Measurements from ENCODE around the gene C1orf141. TPM values are rescaled to one million over a fixed set of nuclear protein-coding genes. Genes with fewer than 3 reads are reported as not detected.

Gene C1orf141
- total and polyA plus RNA-seq, 7 experiments from 2014 or later, result not detected

GRCh38 chr1:67051196-67051595 is 83.6 kb downstream of the C1orf141 start:
- Histone ChIP-seq H3K27ac (ENCODE audit: low read depth, low read length) (no peak overlapping the region), H3K4me3 (ENCODE audit: low read length) (no peak overlapping the region), H3K36me3 (ENCODE audit: control insufficient read depth in 2 of 3, insufficient read depth in 3 of 3, low read length in 3 of 3) (peaks cover 0 to 40% (median 13%) of the 10 kb centered on the region in 3 experiments), H3K27me3 (ENCODE audit: control insufficient read depth in 2 of 2, insufficient read depth in 2 of 2, low read length in 2 of 2) (no peaks in the 10 kb centered on the region), H3K9me3 (ENCODE audit: control insufficient read depth in 2 of 3, low read length in 3 of 3) (no peaks in the 10 kb centered on the region), H3K4me1 (ENCODE audit: control insufficient read depth in 2 of 2, insufficient read depth in 2 of 2, low read length in 2 of 2) (peaks cover 6 to 13% of the 10 kb centered on the region in 2 donors)
- no peaks in the 10 kb centered on the region for H3K9me3 Mint-ChIP-seq
- ChIA-PET POLR2A (interaction anchor here (4.1 kb wide), 1 partner anchor 97 kb away, joined by 16 read pairs; no protein-coding TSS in a partner anchor), CTCF (interaction anchor here (0.5 to 1.7 kb wide), 4 partner anchors 93 to 162 kb away, joined by 3 to 7 read pairs (median 3); no protein-coding TSS in a partner anchor)
- peaks cover 17 to 44% (median 36%) of the 10 kb centered on the region in 7 donors for H3K4me1 Mint-ChIP-seq
- H3K27ac Mint-ChIP-seq, result peak overlapping the region in 1 of 9 donors; percentile 22
- intact Hi-C loops (cut with micrococcal nuclease), result loop anchor here (5.0 to 10.0 kb wide), 10 partner anchors 69 to 1986 kb away; partner anchors contain the start of genes GADD45A (in 2 of the 2), IL12RB2 (in 1 of the 2), LEPR (in 1 of the 2) and LEPROT (in 1 of the 2)
- DNase-seq, result no peak
- no peak for ATAC-seq
- H3K36me3 Mint-ChIP-seq, result peaks cover 6 to 31% (median 21%) of the 10 kb centered on the region in 5 donors
- peak overlapping the region in 7 of 10 donors; percentile 0 to 62 (median 41) for H3K4me3 Mint-ChIP-seq
- H3K27me3 Mint-ChIP-seq, result peaks cover 0 to 4% (median 0%) of the 10 kb centered on the region in 5 donors

- H3K36me3 Mint-ChIP-seq, result peaks cover 16 to 77% (median 53%) of the 10 kb centered on the region in 5 donors
- H3K4me1 ChIP-seq (ENCODE audit: control insufficient read depth in 2 of 2, insufficient read depth in 2 of 2, low read length in 2 of 2), result no peaks in the 10 kb centered on the region
- no peaks in the 10 kb centered on the region for H3K9me3 ChIP-seq (ENCODE audit: control insufficient read depth in 2 of 3, low read length in 3 of 3)
- H3K27ac Mint-ChIP-seq, result no peak overlapping the region
- no peaks in the 10 kb centered on the region for H3K9me3 Mint-ChIP-seq
- H3K4me1 Mint-ChIP-seq, result peaks cover 0 to 24% (median 10%) of the 10 kb centered on the region in 7 donors
- no peaks in the 10 kb centered on the region for H3K27me3 ChIP-seq (ENCODE audit: control insufficient read depth in 2 of 2, insufficient read depth in 2 of 2, low read length in 2 of 2)
- H3K27me3 Mint-ChIP-seq, result no peaks in the 10 kb centered on the region
- ChIA-PET CTCF (interaction anchor here (0.6 kb wide), 1 partner anchor 167 kb away, joined by 3 read pairs; no protein-coding TSS in a partner anchor), POLR2A (interaction anchor here (1.9 kb wide), 1 partner anchor 9 kb away, joined by 10 read pairs; the partner anchor contains the start of gene SLC35D1)
- peaks cover 0 to 65% (median 13%) of the 10 kb centered on the region in 3 experiments for H3K36me3 ChIP-seq (ENCODE audit: control insufficient read depth in 2 of 3, insufficient read depth in 3 of 3, low read length in 3 of 3)
- intact Hi-C loops (cut with micrococcal nuclease), result loop anchor here in 1 of 2 donors (1.0 kb wide), 1 partner anchor 9 kb away; no protein-coding TSS in a partner anchor
- no peak overlapping the region for H3K4me3 ChIP-seq (ENCODE audit: low read length)
- ATAC-seq, result no peak
- no peak for DNase-seq
- H3K27ac ChIP-seq (ENCODE audit: low read depth, low read length), result no peak overlapping the region
- no peak overlapping the region for H3K4me3 Mint-ChIP-seq
Measured at GRCh38 chr1:67044631-67045270, 90.0 kb downstream of the C1orf141 start.

GRCh38 chr1:67043366-67043765 is 91.4 kb downstream of the C1orf141 start:
- Histone ChIP-seq H3K27ac (ENCODE audit: low read depth, low read length) (no peak overlapping the region), H3K4me1 (ENCODE audit: control insufficient read depth in 2 of 2, insufficient read depth in 2 of 2, low read length in 2 of 2) (no peaks in the 10 kb centered on the region), H3K9me3 (ENCODE audit: control insufficient read depth in 2 of 3, low read length in 3 of 3) (no peaks in the 10 kb centered on the region), H3K4me3 (ENCODE audit: low read length) (no peak overlapping the region), H3K36me3 (ENCODE audit: control insufficient read depth in 2 of 3, insufficient read depth in 3 of 3, low read length in 3 of 3) (peaks cover 0 to 64% (median 8%) of the 10 kb centered on the region in 3 experiments), H3K27me3 (ENCODE audit: control insufficient read depth in 2 of 2, insufficient read depth in 2 of 2, low read length in 2 of 2) (no peaks in the 10 kb centered on the region)
- ChIA-PET CTCF (no interaction called here), POLR2A (interaction anchor here (0.9 to 1.9 kb wide), 2 partner anchors 10 to 82 kb away, joined by 3 to 10 read pairs; partner anchors contain the start of gene SLC35D1)
- Mint-ChIP-seq H3K27ac (peak overlapping the region in 1 of 9 donors; percentile 62), H3K9me3 (no peaks in the 10 kb centered on the region), H3K27me3 (no peaks in the 10 kb centered on the region), H3K36me3 (peaks cover 16 to 82% (median 62%) of the 10 kb centered on the region in 5 donors), H3K4me3 (no peak overlapping the region), H3K4me1 (peaks cover 0 to 26% (median 13%) of the 10 kb centered on the region in 7 donors)
- intact Hi-C loops (cut with micrococcal nuclease), result no loop called here
- no peak for ATAC-seq
- DNase-seq, result no peak

Other genes starting within 250 kb of the C1orf141 start
- gene DNAI4, start 210.1 kb downstream of the C1orf141 start, total RNA-seq, result 10 to 100 TPM in 1 of 5 experiments, 1 to 10 TPM in 4; 1.3 to 10.7 (median 9.7) TPM
- 1 to 10 TPM; 2.2 to 2.3 TPM for gene DNAI4, start 210.1 kb downstream of the C1orf141 start, polyA plus RNA-seq
- gene MIER1, start 210.0 kb downstream of the C1orf141 start, total RNA-seq, result 10 to 100 TPM; 51.5 to 73.6 (median 70.9) TPM
- gene MIER1, start 210.0 kb downstream of the C1orf141 start, polyA plus RNA-seq, result 10 to 100 TPM; 35.8 to 48.2 TPM
- gene SLC35D1, start 80.8 kb downstream of the C1orf141 start, total RNA-seq, result 10 to 100 TPM in 4 of 5 experiments, 1 to 10 TPM in 1; 9.8 to 25.7 (median 15.4) TPM
- gene SLC35D1, start 80.8 kb downstream of the C1orf141 start, polyA plus RNA-seq, result 1 to 10 TPM; 4.8 to 7.6 TPM
- under 1 TPM in 2 of 5 experiments, not detected in 3; 0.17 to 0.48 TPM for gene IL23R, start 31.5 kb upstream of the C1orf141 start, total RNA-seq
- gene IL23R, start 31.5 kb upstream of the C1orf141 start, polyA plus RNA-seq, result under 1 TPM in 1 of 2 donors, not detected in 1; 0.09 TPM
- gene IL12RB2, start 172.9 kb upstream of the C1orf141 start, total RNA-seq, result 10 to 100 TPM in 1 of 5 experiments, 1 to 10 TPM in 2, under 1 TPM in 2; 0.38 to 78.1 (median 1.1) TPM
- under 1 TPM; 0.47 to 0.60 TPM for gene IL12RB2, start 172.9 kb upstream of the C1orf141 start, polyA plus RNA-seq

All from naive thymus-derived CD4-positive, alpha-beta T cell (primary cell).